ENCODE measurements around the gene OR2V2.
"Not testable (repeated sequence)": the region's sequence is repeated elsewhere in the genome, so short reads cannot be mapped to it uniquely, and the experiment has no call there.

Gene OR2V2

GRCh38 chr5:181146927-181147636 lies at the start of gene OR2V2:
Gene OR2V2, plus strand, starts transcription at chr5:181147586. Its CDS starts 7,357 bp downstream, at chr5:181154943.
- not testable (repeated sequence) for H3K36me3 ChIP-seq (ENCODE audit: insufficient read depth, insufficient read length, low read length); H3K4me1 ChIP-seq (ENCODE audit: insufficient read depth, insufficient read length); DNase-seq (ENCODE audit: low read depth, low spot score); H3K4me3 ChIP-seq (ENCODE audit: insufficient read length, low read depth); H3K9ac ChIP-seq (ENCODE audit: insufficient read length, low read depth); H3K27me3 ChIP-seq (ENCODE audit: insufficient read depth, insufficient read length)
- peaks cover 16% of the 10 kb centered on the region for H3K9me3 ChIP-seq (ENCODE audit: insufficient read depth, low read length)

- not testable (repeated sequence) for H3K27me3 ChIP-seq (ENCODE audit: insufficient read depth, insufficient read length); H3K9me3 ChIP-seq (ENCODE audit: insufficient read depth, low read length); H3K4me1 ChIP-seq (ENCODE audit: insufficient read depth, insufficient read length); DNase-seq (ENCODE audit: low read depth, low spot score); H3K36me3 ChIP-seq (ENCODE audit: insufficient read depth, insufficient read length, low read length); H3K4me3 ChIP-seq (ENCODE audit: insufficient read length, low read depth); H3K9ac ChIP-seq (ENCODE audit: insufficient read length, low read depth)
Measured at GRCh38 chr5:181097759-181098491, 49.5 kb upstream of the OR2V2 start.

- TF ChIP-seq ZNF274 (IDR thresholded peaks at IDR 0.05; ENCODE audit: low read depth, low read length) (no peak), YY1 (IDR thresholded peaks at IDR 0.05; ENCODE audit: insufficient read depth, insufficient read length) (no peak), SUZ12 (IDR thresholded peaks at IDR 0.05; ENCODE audit: extremely low read depth, insufficient read depth, insufficient read length) (no peak)
- no peaks in the 10 kb centered on the region for H3K36me3 ChIP-seq (ENCODE audit: insufficient read depth, insufficient read length, low read length)
- no peak overlapping the region for H3K9ac ChIP-seq (ENCODE audit: insufficient read length, low read depth)
- no peak overlapping the region for H3K4me3 ChIP-seq (ENCODE audit: insufficient read length, low read depth)
- H3K4me1 ChIP-seq (ENCODE audit: insufficient read depth, insufficient read length), result no peaks in the 10 kb centered on the region
- no peaks in the 10 kb centered on the region for H3K27me3 ChIP-seq (ENCODE audit: insufficient read depth, insufficient read length)
- DNase-seq (ENCODE audit: low read depth, low spot score), result no peak
- H3K9me3 ChIP-seq (ENCODE audit: insufficient read depth, low read length), result no peaks in the 10 kb centered on the region
Measured at GRCh38 chr5:181098762-181099601, 48.4 kb upstream of the OR2V2 start.

GRCh38 chr5:181099602-181100086 lies 47.7 kb upstream of the OR2V2 start:
- Histone ChIP-seq H3K36me3 (ENCODE audit: insufficient read depth, insufficient read length, low read length) (no peaks in the 10 kb centered on the region), H3K27me3 (ENCODE audit: insufficient read depth, insufficient read length) (peaks cover 1% of the 10 kb centered on the region), H3K9me3 (ENCODE audit: insufficient read depth, low read length) (no peaks in the 10 kb centered on the region), H3K9ac (ENCODE audit: insufficient read length, low read depth) (no peak overlapping the region), H3K4me1 (ENCODE audit: insufficient read depth, insufficient read length) (no peaks in the 10 kb centered on the region), H3K4me3 (ENCODE audit: insufficient read length, low read depth) (no peak overlapping the region)
- no peak for DNase-seq (ENCODE audit: low read depth, low spot score)
- TF ChIP-seq YY1 (IDR thresholded peaks at IDR 0.05; ENCODE audit: insufficient read depth, insufficient read length) (no peak), ZNF274 (IDR thresholded peaks at IDR 0.05; ENCODE audit: low read depth, low read length) (no peak), SUZ12 (IDR thresholded peaks at IDR 0.05; ENCODE audit: extremely low read depth, insufficient read depth, insufficient read length) (no peak)

GRCh38 chr5:181100121-181100875 lies 47.1 kb upstream of the OR2V2 start:
- Histone ChIP-seq H3K4me3 (ENCODE audit: insufficient read length, low read depth) (no peak overlapping the region), H3K36me3 (ENCODE audit: insufficient read depth, insufficient read length, low read length) (no peaks in the 10 kb centered on the region), H3K4me1 (ENCODE audit: insufficient read depth, insufficient read length) (no peaks in the 10 kb centered on the region), H3K27me3 (ENCODE audit: insufficient read depth, insufficient read length) (peaks cover 2% of the 10 kb centered on the region), H3K9ac (ENCODE audit: insufficient read length, low read depth) (no peak overlapping the region), H3K9me3 (ENCODE audit: insufficient read depth, low read length) (no peaks in the 10 kb centered on the region)
- TF ChIP-seq YY1 (IDR thresholded peaks at IDR 0.05; ENCODE audit: insufficient read depth, insufficient read length), result no peak
- TF ChIP-seq SUZ12 (IDR thresholded peaks at IDR 0.05; ENCODE audit: extremely low read depth, insufficient read depth, insufficient read length), result no peak
- no peak for TF ChIP-seq ZNF274 (IDR thresholded peaks at IDR 0.05; ENCODE audit: low read depth, low read length)
- DNase-seq (ENCODE audit: low read depth, low spot score), result no peak

GRCh38 chr5:181101030-181101641 lies 46.2 kb upstream of the OR2V2 start:
- H3K9me3 ChIP-seq (ENCODE audit: insufficient read depth, low read length); H3K36me3 ChIP-seq (ENCODE audit: insufficient read depth, insufficient read length, low read length); DNase-seq (ENCODE audit: low read depth, low spot score); H3K4me1 ChIP-seq (ENCODE audit: insufficient read depth, insufficient read length); H3K9ac ChIP-seq (ENCODE audit: insufficient read length, low read depth); H3K27me3 ChIP-seq (ENCODE audit: insufficient read depth, insufficient read length): not testable (repeated sequence)
- H3K4me3 ChIP-seq (ENCODE audit: insufficient read length, low read depth), result peak overlapping the region; percentile 28

- H3K27me3 ChIP-seq (ENCODE audit: insufficient read depth, insufficient read length); DNase-seq (ENCODE audit: low read depth, low spot score); H3K36me3 ChIP-seq (ENCODE audit: insufficient read depth, insufficient read length, low read length); H3K4me1 ChIP-seq (ENCODE audit: insufficient read depth, insufficient read length); H3K9me3 ChIP-seq (ENCODE audit: insufficient read depth, low read length); H3K4me3 ChIP-seq (ENCODE audit: insufficient read length, low read depth); H3K9ac ChIP-seq (ENCODE audit: insufficient read length, low read depth): not testable (repeated sequence)
Measured at GRCh38 chr5:181101930-181102674, 45.3 kb upstream of the OR2V2 start.

- H3K4me3 ChIP-seq (ENCODE audit: insufficient read length, low read depth); H3K36me3 ChIP-seq (ENCODE audit: insufficient read depth, insufficient read length, low read length); H3K27me3 ChIP-seq (ENCODE audit: insufficient read depth, insufficient read length); H3K9ac ChIP-seq (ENCODE audit: insufficient read length, low read depth); H3K4me1 ChIP-seq (ENCODE audit: insufficient read depth, insufficient read length); DNase-seq (ENCODE audit: low read depth, low spot score); H3K9me3 ChIP-seq (ENCODE audit: insufficient read depth, low read length): not testable (repeated sequence)
Measured at GRCh38 chr5:181104259-181104568, 43.2 kb upstream of the OR2V2 start.

- H3K9me3 ChIP-seq (ENCODE audit: insufficient read depth, low read length); DNase-seq (ENCODE audit: low read depth, low spot score); H3K27me3 ChIP-seq (ENCODE audit: insufficient read depth, insufficient read length); H3K9ac ChIP-seq (ENCODE audit: insufficient read length, low read depth); H3K4me3 ChIP-seq (ENCODE audit: insufficient read length, low read depth); H3K4me1 ChIP-seq (ENCODE audit: insufficient read depth, insufficient read length); H3K36me3 ChIP-seq (ENCODE audit: insufficient read depth, insufficient read length, low read length): not testable (repeated sequence)
Measured at GRCh38 chr5:181104606-181105390, 42.6 kb upstream of the OR2V2 start.
